Upper lobe of right lung (tissue), 1 donor: ENCODE results near the gene MPRIP. TPM values are rescaled to one million over a fixed set of nuclear protein-coding genes. Genes with fewer than 3 reads are reported as not detected.

Source experiments
- ATAC-seq: fragments of 200-7000 bp; cut with Tn5 transposase; one replicate; pipeline ENCODE4 v1.9.1; 2020; ENCODE audit warnings: mild to moderate bottlenecking, moderate library complexity
- DNase-seq: peaks from one replicate; pipeline ENCODE4 v3.0.0-alpha.2; 2020
- H3K27ac ChIP-seq: fragments of 200-600 bp; one replicate; pipeline ENCODE4 v1.8.0; 2022
- H3K27me3 ChIP-seq: fragments of 200-600 bp; one replicate; pipeline ENCODE4 v1.8.0; 2022; ENCODE audit warnings: mild to moderate bottlenecking
- H3K36me3 ChIP-seq: fragments of 200-600 bp; one replicate; pipeline ENCODE4 v1.8.0; 2022
- H3K4me1 ChIP-seq: fragments of 200-600 bp; one replicate; pipeline ENCODE4 v1.8.0; 2022
- H3K4me3 ChIP-seq: fragments of 200-600 bp; one replicate; pipeline ENCODE4 v1.8.0; 2022; ENCODE audit warnings: mild to moderate bottlenecking
- H3K9me3 ChIP-seq: fragments of 200-600 bp; one replicate; pipeline ENCODE4 v1.8.0; 2022
- intact Hi-C: fragments of 100-400 bp; cut with DNase I; formaldehyde crosslinking; loops from one replicate; pipeline ENCODE4 v1.11.0; 2022
- total RNA-seq: library from RNA; stranded (reverse); fragmentation: NEBNext Ultra II Directional; extraction: Animal tissue kit (Norgen Biotek cat#: 25700); gene quantifications from one replicate; pipeline ENCODE4 v1.2.1, GENCODE V29; 2021
- TF ChIP-seq, protein P1 (sequence below): fragments of 200-600 bp; IDR thresholded peaks from one replicate; pipeline ENCODE4 v1.8.0; 2022; ENCODE audit warnings: antibody characterized with exemption
- donor health status: DM: no; HTN: yes; CAD: no; lungs with severe emphysema.

Gene MPRIP
- total RNA-seq, 1 donor from 2014 or later = 333 TPM

- Histone ChIP-seq H3K9me3 (no peaks in the 10 kb centered on the region), H3K27ac (peak overlapping the region; percentile 25), H3K4me1 (peaks cover 37% of the 10 kb centered on the region), H3K4me3 (no peak overlapping the region), H3K36me3 (peaks cover 78% of the 10 kb centered on the region), H3K27me3 (no peaks in the 10 kb centered on the region)
- peak; percentile 5 for ATAC-seq
- DNase-seq = no peak
- intact Hi-C loops = no loop called here
- TF ChIP-seq, protein P1, sequence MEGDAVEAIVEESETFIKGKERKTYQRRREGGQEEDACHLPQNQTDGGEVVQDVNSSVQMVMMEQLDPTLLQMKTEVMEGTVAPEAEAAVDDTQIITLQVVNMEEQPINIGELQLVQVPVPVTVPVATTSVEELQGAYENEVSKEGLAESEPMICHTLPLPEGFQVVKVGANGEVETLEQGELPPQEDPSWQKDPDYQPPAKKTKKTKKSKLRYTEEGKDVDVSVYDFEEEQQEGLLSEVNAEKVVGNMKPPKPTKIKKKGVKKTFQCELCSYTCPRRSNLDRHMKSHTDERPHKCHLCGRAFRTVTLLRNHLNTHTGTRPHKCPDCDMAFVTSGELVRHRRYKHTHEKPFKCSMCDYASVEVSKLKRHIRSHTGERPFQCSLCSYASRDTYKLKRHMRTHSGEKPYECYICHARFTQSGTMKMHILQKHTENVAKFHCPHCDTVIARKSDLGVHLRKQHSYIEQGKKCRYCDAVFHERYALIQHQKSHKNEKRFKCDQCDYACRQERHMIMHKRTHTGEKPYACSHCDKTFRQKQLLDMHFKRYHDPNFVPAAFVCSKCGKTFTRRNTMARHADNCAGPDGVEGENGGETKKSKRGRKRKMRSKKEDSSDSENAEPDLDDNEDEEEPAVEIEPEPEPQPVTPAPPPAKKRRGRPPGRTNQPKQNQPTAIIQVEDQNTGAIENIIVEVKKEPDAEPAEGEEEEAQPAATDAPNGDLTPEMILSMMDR = no peak
Measured at GRCh38 chr17:17171186-17171585, 128.9 kb downstream of the MPRIP start.

- peak; percentile 32 for ATAC-seq
- no peaks in the 10 kb centered on the region for H3K9me3 ChIP-seq
- no peaks in the 10 kb centered on the region for H3K27me3 ChIP-seq
- TF ChIP-seq, protein P1 = no peak
- intact Hi-C loops = no loop called here
- no peak overlapping the region for H3K4me3 ChIP-seq
- peaks cover 37% of the 10 kb centered on the region for H3K4me1 ChIP-seq
- H3K27ac ChIP-seq = peak overlapping the region; percentile 1
- DNase-seq = no peak
- H3K36me3 ChIP-seq = peaks cover 78% of the 10 kb centered on the region
Measured at GRCh38 chr17:17172001-17172939, 130.0 kb downstream of the MPRIP start.

- Histone ChIP-seq H3K27ac (no peak overlapping the region), H3K4me1 (peaks cover 37% of the 10 kb centered on the region), H3K36me3 (peaks cover 78% of the 10 kb centered on the region), H3K9me3 (no peaks in the 10 kb centered on the region), H3K27me3 (no peaks in the 10 kb centered on the region), H3K4me3 (no peak overlapping the region)
- ATAC-seq = no peak
- DNase-seq = no peak
- intact Hi-C loops = no loop called here
- TF ChIP-seq, protein P1 = no peak
Measured at GRCh38 chr17:17172990-17173389, 130.7 kb downstream of the MPRIP start.

GRCh38 chr17:17173921-17174320, 131.7 kb downstream of the MPRIP start:
- intact Hi-C loops = no loop called here
- H3K36me3 ChIP-seq = peaks cover 78% of the 10 kb centered on the region

DNA sequence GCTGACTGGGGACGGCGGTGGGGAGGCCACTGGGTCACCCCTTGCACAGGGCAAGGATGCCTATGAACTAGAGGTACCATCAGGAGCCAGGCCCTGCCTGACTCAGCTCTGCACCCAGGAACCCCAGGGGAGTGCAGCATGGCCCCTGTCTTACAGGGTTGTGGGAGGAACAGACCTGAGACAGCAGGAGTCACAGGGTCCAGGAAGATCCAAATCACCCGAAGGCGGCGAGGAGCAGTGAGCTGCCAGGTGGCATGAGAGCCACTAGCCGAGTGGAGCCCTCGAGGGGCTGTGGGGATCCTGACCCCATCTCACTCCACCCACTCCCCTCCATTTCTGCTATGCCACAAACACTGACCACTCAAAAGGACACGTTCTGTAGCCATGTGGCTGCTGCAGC, 133.1 kb downstream of the MPRIP start:
- peaks cover 89% of the 10 kb centered on the region for H3K36me3 ChIP-seq

More at GRCh38 chr17:17173921-17174320, 131.7 kb downstream of the MPRIP start:
- no peaks in the 10 kb centered on the region for H3K27me3 ChIP-seq
- no peak overlapping the region for H3K27ac ChIP-seq
- no peaks in the 10 kb centered on the region for H3K9me3 ChIP-seq
- TF ChIP-seq, protein P1 = no peak
- DNase-seq (no peak), ATAC-seq (no peak)
- H3K4me1 ChIP-seq = peaks cover 37% of the 10 kb centered on the region
- H3K4me3 ChIP-seq = no peak overlapping the region

More for the DNA sequence above, 133.1 kb downstream of the MPRIP start:
- no peak overlapping the region for H3K4me3 ChIP-seq
- H3K27me3 ChIP-seq = no peaks in the 10 kb centered on the region
- no peaks in the 10 kb centered on the region for H3K9me3 ChIP-seq
- DNase-seq (no peak), ATAC-seq (no peak)
- no peak overlapping the region for H3K27ac ChIP-seq
- TF ChIP-seq, protein P1 = no peak
- H3K4me1 ChIP-seq = peaks cover 32% of the 10 kb centered on the region
- intact Hi-C loops = no loop called here
